Activated CD8-positive, alpha-beta memory T cell treated with anti-CD3 and anti-CD28 coated beads, Interleukin-2, amount 50 U/mL, for 1 hour (primary cell): ENCODE data around the gene SH3BP1.
"Not testable (repeated sequence)": the region's sequence is repeated elsewhere in the genome, so short reads cannot be mapped to it uniquely, and the experiment has no call there.

Experiments
- DNase-seq: peaks from one replicate; pipeline ENCODE4 v3.0.0-alpha.2; 2020; ENCODE audit errors: extremely low read depth

Gene SH3BP1

GRCh38 chr22:37677493-37677974 is 38.1 kb downstream of the SH3BP1 start:
- peak; percentile 27 for DNase-seq

DNA sequence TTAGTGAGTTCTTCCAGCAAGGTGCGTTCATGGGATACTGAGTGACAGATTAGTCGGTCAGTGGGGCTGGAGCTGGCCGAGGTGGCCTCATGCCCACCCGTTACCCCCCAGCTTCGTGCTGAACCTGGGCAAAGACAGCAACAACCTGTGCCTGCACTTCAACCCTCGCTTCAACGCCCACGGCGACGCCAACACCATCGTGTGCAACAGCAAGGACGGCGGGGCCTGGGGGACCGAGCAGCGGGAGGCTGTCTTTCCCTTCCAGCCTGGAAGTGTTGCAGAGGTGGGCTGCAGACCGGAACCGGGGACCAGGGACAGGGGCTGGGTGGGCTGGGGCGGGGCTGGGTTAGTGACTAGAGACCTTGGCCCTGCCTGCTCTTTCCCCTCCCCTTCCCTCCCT is 38.9 kb downstream of the SH3BP1 start:
- no peak for DNase-seq

GRCh38 chr22:37679670-37680069 is 40.2 kb downstream of the SH3BP1 start:
- no peak for DNase-seq

DNA sequence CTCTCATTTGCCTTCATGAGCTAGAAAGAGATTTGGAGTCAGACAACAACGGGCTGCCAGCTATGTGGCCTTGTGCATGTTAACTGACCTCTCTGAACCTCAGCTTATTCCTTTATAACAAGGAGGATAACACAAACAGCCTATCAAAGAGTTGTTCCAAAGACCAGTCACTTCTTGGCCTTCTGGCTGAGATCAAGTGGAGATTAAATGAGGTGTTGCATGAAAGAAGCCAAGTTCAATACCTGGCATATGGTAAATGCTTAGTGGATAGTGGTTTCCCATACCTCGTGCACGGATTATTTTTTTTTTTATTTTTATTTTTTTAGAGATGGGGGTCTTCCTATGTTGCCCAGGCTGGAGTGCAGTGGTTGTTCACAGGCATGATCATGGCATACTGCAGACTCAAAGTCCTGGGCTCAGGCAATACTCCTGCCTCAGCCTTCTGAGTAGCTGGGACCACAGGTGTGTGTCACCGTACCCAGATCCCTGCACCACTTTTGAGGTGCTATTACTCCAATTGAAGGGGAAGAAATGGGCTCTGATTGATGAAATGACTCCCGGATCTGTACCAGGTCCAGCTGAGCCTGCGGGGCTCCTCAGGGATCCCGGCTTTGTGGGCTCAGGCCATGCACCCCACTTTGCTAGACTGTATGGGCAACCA is 40.9 kb downstream of the SH3BP1 start:
- no peak for DNase-seq

GRCh38 chr22:37681001-37681424 is 41.5 kb downstream of the SH3BP1 start:
- DNase-seq, result no peak

GRCh38 chr22:37681556-37682049 is 42.1 kb downstream of the SH3BP1 start:
- peak; percentile 35 for DNase-seq

DNA sequence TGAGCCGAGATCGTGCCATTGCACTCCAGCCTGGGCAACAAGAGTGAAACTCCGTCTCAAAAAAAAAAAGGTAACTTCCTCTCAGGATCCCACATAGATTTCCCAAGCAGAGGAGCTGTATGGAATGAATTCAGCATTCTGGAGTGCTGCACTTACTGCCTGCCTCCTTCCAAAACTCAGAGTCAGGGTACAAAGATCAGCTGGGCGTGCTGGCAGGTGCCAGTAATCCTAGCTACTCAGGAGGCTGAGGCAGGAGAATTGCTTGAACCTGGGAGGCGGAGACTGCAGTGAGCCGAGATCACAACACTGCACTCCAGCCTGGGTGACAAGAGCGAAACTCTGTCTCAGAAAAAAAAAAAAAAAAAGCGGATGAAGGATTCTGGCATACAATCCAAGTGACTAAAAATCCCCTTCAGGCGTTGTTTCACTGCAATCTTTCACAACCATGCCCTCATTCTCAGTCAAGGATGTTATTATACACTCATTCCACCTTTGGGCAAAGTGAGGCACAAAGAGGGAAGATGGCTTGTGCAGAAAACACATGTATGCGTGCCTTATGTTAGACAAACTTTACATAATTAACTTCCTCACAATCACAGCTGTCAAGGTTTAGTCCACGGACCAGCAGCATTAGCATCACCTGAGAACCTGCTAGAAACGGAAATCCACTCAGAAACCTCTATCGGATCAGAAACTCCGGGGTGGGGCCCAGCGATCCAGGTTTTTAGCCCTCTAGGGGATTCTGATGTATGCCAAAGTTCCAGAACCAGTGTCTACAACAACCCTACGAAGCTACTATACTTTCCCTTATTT is 45.5 kb downstream of the SH3BP1 start:
- DNase-seq, result no peak

DNA sequence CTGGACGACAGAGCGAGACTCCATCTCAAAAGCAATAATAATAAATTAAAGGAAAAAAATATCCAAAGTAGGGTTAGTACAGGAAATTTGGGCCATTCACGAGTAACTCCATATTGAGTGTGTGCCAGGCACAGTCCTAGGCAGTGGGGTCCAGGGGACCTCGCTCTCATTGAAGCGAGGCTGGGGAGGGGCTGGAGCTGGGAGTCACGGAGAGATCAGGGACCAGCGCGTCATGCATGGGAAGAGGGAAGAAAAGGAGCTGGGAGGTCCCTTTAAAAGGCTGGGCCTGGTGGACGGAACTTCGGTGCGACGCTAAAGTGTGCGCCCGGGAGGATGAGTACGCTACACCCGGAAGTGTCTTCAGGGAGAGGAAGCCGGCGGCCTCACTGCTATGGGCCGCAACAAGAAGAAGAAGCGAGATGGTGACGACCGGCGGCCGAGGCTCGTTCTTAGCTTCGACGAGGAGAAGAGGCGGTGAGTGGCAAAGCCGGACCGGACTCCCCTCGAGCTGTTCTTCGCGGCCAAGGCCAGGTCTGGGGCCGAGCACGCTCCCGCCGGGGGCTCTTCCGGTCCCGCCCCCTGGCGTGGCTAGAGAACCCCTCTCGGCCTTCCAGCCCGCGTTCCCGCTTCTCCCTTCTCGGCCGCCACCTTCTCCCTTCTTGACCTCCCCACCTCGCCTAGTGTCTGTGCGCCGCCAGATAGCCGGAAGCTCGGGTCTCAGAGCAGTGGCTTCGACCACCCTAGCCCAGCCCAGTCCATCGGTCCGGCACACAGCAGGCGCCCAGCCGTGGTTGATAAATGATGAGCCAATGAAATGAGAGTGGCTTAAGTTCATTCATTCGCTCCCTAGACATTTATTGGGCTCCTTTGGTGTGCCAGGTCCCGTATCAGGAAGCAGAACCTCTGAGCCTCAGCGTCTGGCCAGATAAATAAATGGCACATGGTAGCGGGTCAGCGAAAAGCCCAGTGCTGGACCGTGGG is 46.8 kb downstream of the SH3BP1 start, which contains the start of gene NOL12:
Gene NOL12 (plus strand): TSS at position 342 of the 981 bp plus-strand sequence. CDS start 50 bp downstream, at position 392.
- peak; percentile 39 for DNase-seq

GRCh38 chr22:37690407-37690806 is 50.9 kb downstream of the SH3BP1 start:
- DNase-seq, result no peak

DNA sequence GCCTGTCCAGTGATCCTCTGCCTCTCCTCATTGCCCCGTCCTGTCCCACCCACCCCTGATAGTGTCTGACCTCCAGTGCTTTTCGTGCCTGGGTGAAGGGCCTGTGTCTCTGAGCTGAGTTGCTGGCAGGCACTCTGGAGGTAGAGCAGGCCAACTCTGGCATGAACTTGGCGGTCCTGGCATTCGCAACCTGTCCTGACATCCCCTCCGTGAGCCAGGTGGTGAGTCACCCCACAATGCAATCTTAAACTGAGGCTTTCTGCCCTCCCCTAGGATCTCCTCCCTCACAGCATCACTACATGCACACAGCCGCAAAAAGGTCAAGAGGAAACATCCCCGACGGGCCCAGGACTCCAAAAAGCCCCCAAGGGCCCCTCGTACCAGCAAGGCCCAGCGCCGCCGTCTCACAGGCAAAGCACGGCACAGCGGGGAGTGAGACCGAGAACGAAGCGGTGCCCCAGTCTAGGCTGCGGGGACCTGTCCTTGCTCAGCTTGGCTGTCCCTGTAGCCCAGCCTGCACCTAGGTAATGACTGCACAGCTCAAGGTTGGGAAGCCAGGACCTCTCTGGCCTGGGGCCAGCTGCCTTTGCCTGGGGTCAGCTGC is 51.5 kb downstream of the SH3BP1 start:
- DNase-seq, result no peak

- DNase-seq, result no peak
Observed at GRCh38 chr22:37692627-37693285, 53.3 kb downstream of the SH3BP1 start.

- not testable (repeated sequence) for DNase-seq
Observed at GRCh38 chr22:37694131-37694530, 54.7 kb downstream of the SH3BP1 start.

GRCh38 chr22:37696260-37696656 is 56.8 kb downstream of the SH3BP1 start:
- not testable (repeated sequence) for DNase-seq

- peak; percentile 79 for DNase-seq
Observed at GRCh38 chr22:37696657-37697537, 57.4 kb downstream of the SH3BP1 start, which contains the start of gene TRIOBP. TSS of gene TRIOBP (plus strand) at chr22:37697048. CDS start at chr22:37701366, 4,318 bp downstream.

DNA sequence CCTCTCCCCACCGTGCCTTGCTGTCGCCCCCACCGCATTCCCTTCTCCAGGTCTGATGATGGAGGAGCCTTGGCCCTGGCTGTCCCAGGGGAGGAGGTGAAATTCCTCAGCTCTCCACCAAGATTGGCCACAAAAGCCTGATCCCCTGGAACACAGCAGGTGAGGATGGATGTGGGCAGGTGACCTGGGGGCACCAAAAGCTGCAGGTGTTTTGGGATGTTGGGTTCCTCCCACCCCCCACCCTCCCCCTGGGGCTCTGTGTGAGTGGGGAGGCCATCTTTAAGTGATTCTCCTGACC is 58.0 kb downstream of the SH3BP1 start:
- DNase-seq, result no peak

DNA sequence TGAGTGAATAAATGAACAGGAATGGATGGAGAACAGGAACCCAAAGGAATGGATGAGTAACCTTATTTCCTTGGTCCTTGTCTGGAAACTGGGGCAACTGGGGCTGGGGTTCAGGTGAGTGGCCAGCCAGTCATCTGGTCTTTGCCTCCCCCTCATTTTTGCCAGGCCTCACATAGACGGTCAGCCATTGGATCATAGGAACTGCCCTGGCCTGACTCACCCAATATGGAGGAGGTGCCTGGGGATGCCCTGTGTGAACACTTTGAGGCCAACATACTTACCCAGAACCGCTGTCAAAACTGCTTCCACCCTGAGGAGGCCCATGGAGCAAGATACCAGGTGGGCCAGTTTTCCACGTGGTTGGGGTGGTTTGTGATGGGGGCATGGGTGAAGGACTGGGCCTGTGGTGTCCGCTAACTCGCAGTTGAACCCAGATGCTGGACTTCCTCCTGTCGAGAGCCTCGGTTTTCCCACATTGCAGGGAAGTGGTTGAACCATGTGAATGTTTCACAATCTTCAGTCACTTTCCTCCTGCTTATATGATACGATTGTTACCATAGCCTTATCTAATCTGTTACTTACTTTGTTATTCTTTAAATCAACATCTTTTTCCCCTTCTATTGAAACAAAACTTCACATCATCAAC is 61.8 kb downstream of the SH3BP1 start:
- DNase-seq, result no peak

DNA sequence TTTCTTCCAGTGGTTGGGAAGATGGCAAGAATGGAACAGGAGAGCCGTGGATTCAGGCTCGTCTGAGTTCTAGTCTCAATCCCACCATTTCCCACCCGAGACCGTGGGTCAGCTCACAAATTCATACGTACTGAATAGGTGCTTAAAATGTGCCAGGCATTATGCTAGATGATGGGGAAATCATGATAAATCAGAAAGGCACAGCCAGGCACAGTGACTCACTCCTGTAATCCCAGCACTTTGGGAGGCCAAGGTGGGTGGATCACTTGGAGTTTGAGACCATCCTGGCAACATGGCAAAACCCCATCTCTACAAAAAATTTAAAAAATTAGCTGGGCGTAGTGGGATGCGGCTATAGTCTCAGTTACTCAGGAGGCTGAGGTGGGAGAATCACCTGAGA is 64.4 kb downstream of the SH3BP1 start:
- no peak for DNase-seq

DNA sequence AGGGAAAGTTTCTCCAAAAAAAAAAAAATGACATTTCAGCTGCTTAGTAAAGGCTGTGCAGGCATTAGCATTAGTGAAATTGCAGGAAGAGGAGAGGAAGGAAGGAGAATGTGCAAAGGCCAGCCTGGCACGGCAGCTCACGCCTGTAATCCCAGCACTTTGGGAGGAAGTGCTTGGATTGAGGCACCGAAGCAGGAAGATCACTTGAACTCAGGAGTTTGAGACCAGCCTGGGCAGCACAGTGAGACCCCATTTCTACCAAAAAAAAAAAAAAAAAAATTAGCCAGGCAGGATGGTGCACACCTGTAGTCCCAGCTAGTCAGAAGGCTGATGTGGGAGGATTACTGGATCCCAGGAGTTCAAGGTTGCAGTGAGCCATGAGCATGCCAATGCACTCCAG is 65.2 kb downstream of the SH3BP1 start:
- DNase-seq, result no peak

GRCh38 chr22:37705205-37705604 is 65.7 kb downstream of the SH3BP1 start:
- no peak for DNase-seq
